Mammary epithelial cell (primary cell): Measurements from ENCODE around the gene SLC43A3.
A peak's percentile ranks its signal among the peaks of the same experiment; 100 is the strongest.

ENCODE experiments used
- CTCF ChIP-seq, 2 donors: IDR thresholded peaks in 1 of 2; conservative IDR thresholded peaks in 1 of 2; 2 replicates each; pipeline ENCODE4 v1.5.1; 2011 to 2012; ENCODE audit warnings: inconsistent platforms in 2 of 2, low read length in 2 of 2, mild to moderate bottlenecking in 2 of 2, control low read depth in 1 of 2, low read depth in 1 of 2; ENCODE audit not compliant: insufficient read depth in 1 of 2; ENCODE audit errors: extremely low read depth in 1 of 2
- EZH2 ChIP-seq: IDR thresholded peaks from 2 replicates; pipeline ENCODE4 v1.6.1; 2012; ENCODE audit warnings: low read length, inconsistent platforms, borderline replicate concordance

GRCh38 chr11:57459164-57460021 lies 32.5 kb upstream of the SLC43A3 start:
- TF ChIP-seq CTCF (conservative IDR thresholded peaks at IDR 0.05 in 1 of 2, IDR thresholded peaks at IDR 0.05 in 1 of 2; ENCODE audit: extremely low read depth in 1 of 2, insufficient read depth in 1 of 2, low read depth in 1 of 2, low read length in 2 of 2), result no peak
- peak; percentile 85 for TF ChIP-seq EZH2
